Measurements from ENCODE around the gene FER. TPM values are rescaled to one million over a fixed set of nuclear protein-coding genes. Genes with fewer than 3 reads are reported as not detected.

FER gene
- total RNA-seq, 1 experiment from 2014 or later: 22.1 TPM

DNA sequence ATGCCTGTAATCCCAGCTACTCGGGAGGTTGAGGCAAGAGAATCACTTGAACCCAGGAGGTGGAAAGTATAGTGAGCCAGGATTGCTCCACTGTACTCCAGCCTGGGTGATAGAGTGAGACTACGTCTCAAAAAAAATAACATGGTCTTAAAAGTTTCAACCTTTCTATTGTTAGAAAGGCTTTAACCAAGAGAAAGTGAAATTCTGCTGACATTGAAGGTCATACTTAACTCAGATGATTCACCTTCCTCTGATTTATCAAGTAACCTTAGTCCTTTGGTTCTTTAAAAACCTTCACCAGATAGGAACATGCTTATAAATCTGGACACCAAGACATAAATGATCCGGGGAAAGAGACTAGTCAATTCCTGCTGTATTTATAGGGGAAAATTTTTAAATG is 73.3 kb downstream of the FER start:
- no peak for DNase-seq (ENCODE audit: low read depth, low spot score)
- TF ChIP-seq TCF7L2 (IDR thresholded peaks at IDR 0.05; ENCODE audit: low read depth, low read length) (no peak), SIN3A (IDR thresholded peaks at IDR 0.05; ENCODE audit: borderline replicate concordance, insufficient read depth, low read depth, low read length) (no peak)
- intact Hi-C loops (cut with micrococcal nuclease; ENCODE audit: unreplicated experiment) (no loop called here), in situ Hi-C loops (cut with HindIII; ENCODE audit: low pct_unique_long_range_greater_than_20kb, low sequenced_read_pairs) (no loop called here)
- POLR2A ChIA-PET: no interaction called here
- Histone ChIP-seq H3K9me3 (ENCODE audit: control insufficient read depth, insufficient read depth, low read depth, low read length) (no peaks in the 10 kb centered on the region), H3K4me1 (ENCODE audit: control insufficient read depth, insufficient read depth, low read length) (no peaks in the 10 kb centered on the region), H3K4me3 (ENCODE audit: low read depth in 2 of 2, low read length in 2 of 2) (no peak overlapping the region), H3K36me3 (ENCODE audit: control insufficient read depth, insufficient read depth, low read length) (no peaks in the 10 kb centered on the region), H3K27ac (ENCODE audit: low read length) (no peak overlapping the region), H3K27me3 (ENCODE audit: control insufficient read depth, insufficient read depth, low read length) (no peaks in the 10 kb centered on the region)
- ATAC-seq: no peak
- BruUV-seq (replicated peaks): no TSS peak
- CTCF ChIA-PET: no interaction called here

- CTCF ChIA-PET: no interaction called here
- ATAC-seq (no peak), DNase-seq (ENCODE audit: low read depth, low spot score) (no peak)
- BruUV-seq (replicated peaks): no TSS peak
- Histone ChIP-seq H3K36me3 (ENCODE audit: control insufficient read depth, insufficient read depth, low read length) (no peaks in the 10 kb centered on the region), H3K4me3 (ENCODE audit: low read depth in 2 of 2, low read length in 2 of 2) (no peak overlapping the region), H3K9me3 (ENCODE audit: control insufficient read depth, insufficient read depth, low read depth, low read length) (no peaks in the 10 kb centered on the region), H3K27ac (ENCODE audit: low read length) (no peak overlapping the region), H3K4me1 (ENCODE audit: control insufficient read depth, insufficient read depth, low read length) (no peaks in the 10 kb centered on the region), H3K27me3 (ENCODE audit: control insufficient read depth, insufficient read depth, low read length) (no peaks in the 10 kb centered on the region)
- TF ChIP-seq, protein P1, sequence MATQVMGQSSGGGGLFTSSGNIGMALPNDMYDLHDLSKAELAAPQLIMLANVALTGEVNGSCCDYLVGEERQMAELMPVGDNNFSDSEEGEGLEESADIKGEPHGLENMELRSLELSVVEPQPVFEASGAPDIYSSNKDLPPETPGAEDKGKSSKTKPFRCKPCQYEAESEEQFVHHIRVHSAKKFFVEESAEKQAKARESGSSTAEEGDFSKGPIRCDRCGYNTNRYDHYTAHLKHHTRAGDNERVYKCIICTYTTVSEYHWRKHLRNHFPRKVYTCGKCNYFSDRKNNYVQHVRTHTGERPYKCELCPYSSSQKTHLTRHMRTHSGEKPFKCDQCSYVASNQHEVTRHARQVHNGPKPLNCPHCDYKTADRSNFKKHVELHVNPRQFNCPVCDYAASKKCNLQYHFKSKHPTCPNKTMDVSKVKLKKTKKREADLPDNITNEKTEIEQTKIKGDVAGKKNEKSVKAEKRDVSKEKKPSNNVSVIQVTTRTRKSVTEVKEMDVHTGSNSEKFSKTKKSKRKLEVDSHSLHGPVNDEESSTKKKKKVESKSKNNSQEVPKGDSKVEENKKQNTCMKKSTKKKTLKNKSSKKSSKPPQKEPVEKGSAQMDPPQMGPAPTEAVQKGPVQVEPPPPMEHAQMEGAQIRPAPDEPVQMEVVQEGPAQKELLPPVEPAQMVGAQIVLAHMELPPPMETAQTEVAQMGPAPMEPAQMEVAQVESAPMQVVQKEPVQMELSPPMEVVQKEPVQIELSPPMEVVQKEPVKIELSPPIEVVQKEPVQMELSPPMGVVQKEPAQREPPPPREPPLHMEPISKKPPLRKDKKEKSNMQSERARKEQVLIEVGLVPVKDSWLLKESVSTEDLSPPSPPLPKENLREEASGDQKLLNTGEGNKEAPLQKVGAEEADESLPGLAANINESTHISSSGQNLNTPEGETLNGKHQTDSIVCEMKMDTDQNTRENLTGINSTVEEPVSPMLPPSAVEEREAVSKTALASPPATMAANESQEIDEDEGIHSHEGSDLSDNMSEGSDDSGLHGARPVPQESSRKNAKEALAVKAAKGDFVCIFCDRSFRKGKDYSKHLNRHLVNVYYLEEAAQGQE (IDR thresholded peaks at IDR 0.05; ENCODE audit: insufficient read depth in 1 of 2, low read depth in 2 of 2, low read length in 1 of 2): no peak
- TF ChIP-seq CTCF (IDR thresholded peaks at IDR 0.05): no peak
- no peak for TF ChIP-seq POLR2AphosphoS5 (IDR thresholded peaks at IDR 0.05; ENCODE audit: low read depth, low read length)
- TF ChIP-seq SIN3A (IDR thresholded peaks at IDR 0.05; ENCODE audit: borderline replicate concordance, insufficient read depth, low read depth, low read length): no peak
- no peak for TF ChIP-seq TCF7L2 (IDR thresholded peaks at IDR 0.05; ENCODE audit: low read depth, low read length)
- intact Hi-C loops (cut with micrococcal nuclease; ENCODE audit: unreplicated experiment) (no loop called here), in situ Hi-C loops (cut with HindIII; ENCODE audit: low pct_unique_long_range_greater_than_20kb, low sequenced_read_pairs) (no loop called here)
- POLR2A ChIA-PET: no interaction called here
These were observed 74.7 kb downstream of the FER start for GRCh38 chr5:108822211-108822947.

DNA sequence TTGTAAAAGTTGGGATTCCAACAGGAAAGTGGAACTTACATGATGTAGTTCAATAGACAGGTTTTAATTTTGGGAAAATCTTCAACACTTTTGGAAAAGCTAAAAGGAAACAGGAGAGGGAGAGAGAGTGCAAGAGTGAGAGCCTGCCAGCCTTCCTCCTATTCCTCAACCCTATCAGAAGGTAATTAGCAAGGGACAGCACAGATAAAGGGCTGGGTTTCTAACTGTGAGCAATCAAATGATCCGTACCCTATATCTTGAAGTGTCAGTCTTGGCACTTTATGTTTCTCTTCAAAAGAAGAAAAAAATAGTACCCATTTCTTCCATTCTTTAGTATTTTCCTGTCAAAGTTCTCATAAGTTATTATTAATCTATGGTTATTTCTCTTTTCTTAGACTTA is 79.4 kb downstream of the FER start:
- TF ChIP-seq, protein P1 (IDR thresholded peaks at IDR 0.05; ENCODE audit: insufficient read depth in 1 of 2, low read depth in 2 of 2, low read length in 1 of 2): no peak
- no peak for TF ChIP-seq SIN3A (IDR thresholded peaks at IDR 0.05; ENCODE audit: borderline replicate concordance, insufficient read depth, low read depth, low read length)
- no peak for TF ChIP-seq CTCF (IDR thresholded peaks at IDR 0.05)
- TF ChIP-seq TCF7L2 (IDR thresholded peaks at IDR 0.05; ENCODE audit: low read depth, low read length): no peak
- no peak for TF ChIP-seq POLR2AphosphoS5 (IDR thresholded peaks at IDR 0.05; ENCODE audit: low read depth, low read length)
- no peaks in the 10 kb centered on the region for H3K4me1 ChIP-seq (ENCODE audit: control insufficient read depth, insufficient read depth, low read length)
- CTCF ChIA-PET: no interaction called here
- H3K4me3 ChIP-seq (ENCODE audit: low read depth in 2 of 2, low read length in 2 of 2): no peak overlapping the region
- POLR2A ChIA-PET: no interaction called here
- no peaks in the 10 kb centered on the region for H3K36me3 ChIP-seq (ENCODE audit: control insufficient read depth, insufficient read depth, low read length)
- no TSS peak for BruUV-seq (replicated peaks)
- no peaks in the 10 kb centered on the region for H3K27me3 ChIP-seq (ENCODE audit: control insufficient read depth, insufficient read depth, low read length)
- in situ Hi-C loops (cut with HindIII; ENCODE audit: low pct_unique_long_range_greater_than_20kb, low sequenced_read_pairs): no loop called here
- H3K27ac ChIP-seq (ENCODE audit: low read length): no peak overlapping the region
- H3K9me3 ChIP-seq (ENCODE audit: control insufficient read depth, insufficient read depth, low read depth, low read length): no peaks in the 10 kb centered on the region
- no peak for ATAC-seq
- no peak for DNase-seq (ENCODE audit: low read depth, low spot score)
- intact Hi-C loops (cut with micrococcal nuclease; ENCODE audit: unreplicated experiment): no loop called here

All from Panc1 (cell line).